NCI-H146 (cell line): ENCODE results near the gene GGTLC1.

Source experiments
- DNase-seq: peaks from one replicate; lab custom pipeline; 2025; lab: John Stamatoyannopoulos, UW

The GGTLC1 gene

GRCh38 chr20:23966298-23966697 lies 22.3 kb downstream of the GGTLC1 start:
- no peak for DNase-seq

DNA sequence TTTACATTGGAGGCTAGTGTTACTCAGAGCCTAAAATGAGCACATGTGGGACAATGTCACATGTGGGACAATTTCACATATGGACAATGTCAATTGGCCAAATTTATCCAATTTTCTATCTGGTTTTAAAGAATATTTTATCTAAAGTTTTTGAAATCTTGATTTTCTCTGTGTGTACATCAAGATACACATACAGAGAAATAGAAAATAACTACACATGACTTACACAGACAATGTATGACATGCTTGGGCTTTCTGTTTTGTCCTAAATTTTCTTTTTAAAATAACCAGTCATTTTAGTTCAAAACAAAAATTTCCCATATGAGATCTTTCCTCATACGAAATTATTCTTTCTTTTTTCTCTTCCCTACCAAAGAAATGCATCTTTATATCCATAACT lies 24.6 kb downstream of the GGTLC1 start:
- DNase-seq = no peak

DNA sequence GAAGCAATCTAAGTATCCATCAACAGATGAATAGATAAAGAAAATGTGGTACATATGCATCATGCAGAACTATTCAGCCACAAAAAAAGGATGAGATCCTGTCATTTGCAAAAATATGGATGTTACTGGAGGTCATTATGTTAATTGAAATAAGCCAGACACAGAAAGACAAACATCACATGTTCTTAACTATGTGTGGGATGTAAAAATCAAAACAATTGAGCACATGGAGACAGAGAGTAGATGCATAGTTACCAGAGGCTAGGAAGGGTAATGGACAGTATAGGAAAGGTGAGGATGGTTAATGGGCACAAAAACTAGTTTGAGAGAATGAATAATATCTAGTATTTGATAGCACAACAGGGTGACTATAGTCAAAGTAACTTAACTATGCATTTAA lies 26.3 kb downstream of the GGTLC1 start:
- DNase-seq = no peak

GRCh38 chr20:23959054-23959453 lies 29.5 kb downstream of the GGTLC1 start:
- no peak for DNase-seq

DNA sequence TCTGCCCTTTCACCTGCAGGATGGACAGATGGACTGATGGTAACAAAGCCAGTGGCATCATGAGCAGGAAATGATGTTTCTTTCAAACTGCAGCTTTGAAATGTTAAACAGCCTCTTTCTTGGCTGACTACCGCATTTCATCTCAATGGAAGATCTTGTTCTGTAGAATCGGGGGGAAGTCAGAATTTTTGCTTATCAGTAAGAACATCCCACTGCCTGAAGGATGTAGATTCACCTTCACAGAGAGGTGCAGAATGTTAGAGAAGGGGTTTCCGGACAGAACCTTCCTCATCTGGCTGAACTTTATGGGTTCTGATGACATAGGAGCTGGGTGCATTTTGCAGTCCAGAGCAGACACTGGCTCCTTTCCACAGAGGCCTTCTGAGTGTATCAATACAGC lies 32.7 kb downstream of the GGTLC1 start:
- no peak for DNase-seq

- DNase-seq = no peak
These were observed 34.4 kb downstream of the GGTLC1 start for GRCh38 chr20:23954008-23954745.

DNA sequence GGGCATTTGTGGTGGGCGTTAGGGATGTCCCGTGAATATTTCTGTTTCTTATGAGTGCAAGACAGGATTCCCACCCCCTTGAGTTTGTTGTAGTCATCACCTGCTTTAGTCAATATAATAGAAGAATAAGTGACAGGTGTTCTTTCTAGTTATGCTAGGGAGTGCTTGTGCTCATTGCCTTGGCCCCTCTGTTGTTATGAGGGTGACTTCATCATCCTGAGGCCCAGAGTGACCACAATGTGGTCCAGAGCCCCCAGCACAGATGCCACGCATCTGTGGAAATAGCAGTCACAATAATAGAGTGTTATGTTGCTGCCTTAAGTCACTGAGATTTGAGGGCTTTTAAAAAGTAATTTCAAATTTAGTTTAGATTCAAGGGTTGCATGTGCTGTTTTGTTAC lies 42.4 kb downstream of the GGTLC1 start:
- no peak for DNase-seq

DNA sequence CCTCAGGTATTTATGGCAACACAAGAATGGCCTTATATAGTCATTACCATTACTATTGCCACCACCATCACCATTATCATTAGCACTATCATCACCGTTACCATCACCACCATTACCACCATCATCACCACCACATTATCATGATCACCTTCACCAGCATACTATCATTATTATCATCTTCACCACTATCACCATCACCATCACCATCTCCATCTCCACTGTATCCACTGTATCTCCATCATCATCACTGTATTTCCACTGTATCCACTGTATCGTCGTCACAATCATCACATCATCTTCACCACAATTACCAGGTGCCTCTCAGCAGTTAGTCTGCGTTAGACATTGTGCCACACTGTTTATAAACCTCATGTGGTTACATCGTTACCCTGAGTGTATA lies 45.3 kb downstream of the GGTLC1 start:
- no peak for DNase-seq

GRCh38 chr20:23939641-23940040 lies 48.9 kb downstream of the GGTLC1 start:
- no peak for DNase-seq

DNA sequence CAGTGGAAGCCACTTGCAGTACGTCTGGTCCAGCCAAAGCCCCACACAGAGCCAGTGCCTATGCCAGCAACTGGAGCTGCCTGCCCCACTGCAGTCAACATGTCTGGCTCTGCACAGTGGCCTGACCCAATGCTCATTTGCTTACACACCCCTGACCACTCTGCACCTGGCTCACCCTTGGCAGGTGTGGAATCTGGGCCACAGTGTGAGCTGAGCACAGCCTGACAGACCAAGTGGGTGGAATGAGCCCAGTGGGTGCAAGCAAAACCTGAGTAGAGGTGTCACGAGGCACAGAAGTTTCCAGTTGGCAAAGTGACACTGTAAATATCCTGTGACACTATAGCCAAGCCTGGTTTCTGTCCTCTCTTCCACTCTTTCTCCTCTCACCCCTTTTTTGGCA lies 49.5 kb downstream of the GGTLC1 start:
- DNase-seq = no peak

DNA sequence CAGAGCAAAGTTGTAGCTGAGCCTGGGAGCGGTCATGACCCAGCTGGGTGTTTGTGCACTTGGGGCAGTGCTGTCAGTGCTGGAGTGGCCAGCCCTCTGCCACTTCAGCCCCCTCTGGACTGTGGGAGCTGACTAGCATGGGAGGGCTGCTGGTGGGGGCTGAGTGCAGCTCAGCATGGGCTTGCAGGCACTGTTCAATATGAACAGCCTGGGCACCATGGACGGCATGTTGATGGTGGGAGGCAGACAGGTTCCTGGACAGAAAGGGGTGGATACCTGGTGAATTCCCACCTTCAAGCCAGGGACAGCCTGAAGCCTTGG lies 50.5 kb downstream of the GGTLC1 start:
- DNase-seq = no peak

DNA sequence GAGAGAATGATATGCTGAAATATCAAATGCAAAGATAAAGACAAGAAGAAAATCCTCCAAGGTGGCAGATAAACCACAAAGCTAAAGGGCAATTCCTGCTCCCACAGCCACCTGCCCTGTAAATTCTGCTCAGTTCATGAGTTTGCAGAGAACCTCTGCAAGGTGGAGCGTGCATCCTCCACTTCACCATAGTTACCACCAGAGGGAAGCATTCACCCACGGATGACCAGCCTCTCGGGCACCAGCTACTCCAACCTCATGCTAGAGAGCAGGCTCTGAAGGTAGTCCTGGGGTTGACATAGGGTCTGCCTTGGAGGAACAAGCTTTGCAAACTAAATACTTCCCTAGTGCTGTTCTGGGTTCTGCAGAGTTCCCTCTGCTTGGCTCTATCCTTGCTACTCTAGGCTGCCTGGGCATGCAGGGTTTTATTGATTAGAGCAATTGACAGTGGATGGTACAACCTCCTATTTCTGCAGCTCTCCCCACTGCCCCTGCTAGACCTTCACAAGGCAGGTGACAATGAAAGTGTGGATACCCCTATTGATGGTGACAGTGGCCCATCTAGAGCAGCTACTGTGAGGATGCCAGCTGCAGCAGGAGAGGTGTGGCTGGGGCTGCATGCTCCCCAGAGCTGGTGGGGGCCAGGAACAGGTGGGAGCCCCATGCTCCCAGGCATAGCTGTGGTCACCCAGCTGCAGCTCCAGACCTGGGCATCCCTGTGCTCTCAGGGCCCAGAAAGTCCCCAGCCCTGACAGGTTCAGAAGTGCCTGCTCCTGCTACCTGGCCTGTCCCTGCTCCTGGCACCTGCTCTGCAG lies 51.1 kb downstream of the GGTLC1 start:
- peak; percentile 11 for DNase-seq
